Measurements from ENCODE around the gene PHF5A.

DNA sequence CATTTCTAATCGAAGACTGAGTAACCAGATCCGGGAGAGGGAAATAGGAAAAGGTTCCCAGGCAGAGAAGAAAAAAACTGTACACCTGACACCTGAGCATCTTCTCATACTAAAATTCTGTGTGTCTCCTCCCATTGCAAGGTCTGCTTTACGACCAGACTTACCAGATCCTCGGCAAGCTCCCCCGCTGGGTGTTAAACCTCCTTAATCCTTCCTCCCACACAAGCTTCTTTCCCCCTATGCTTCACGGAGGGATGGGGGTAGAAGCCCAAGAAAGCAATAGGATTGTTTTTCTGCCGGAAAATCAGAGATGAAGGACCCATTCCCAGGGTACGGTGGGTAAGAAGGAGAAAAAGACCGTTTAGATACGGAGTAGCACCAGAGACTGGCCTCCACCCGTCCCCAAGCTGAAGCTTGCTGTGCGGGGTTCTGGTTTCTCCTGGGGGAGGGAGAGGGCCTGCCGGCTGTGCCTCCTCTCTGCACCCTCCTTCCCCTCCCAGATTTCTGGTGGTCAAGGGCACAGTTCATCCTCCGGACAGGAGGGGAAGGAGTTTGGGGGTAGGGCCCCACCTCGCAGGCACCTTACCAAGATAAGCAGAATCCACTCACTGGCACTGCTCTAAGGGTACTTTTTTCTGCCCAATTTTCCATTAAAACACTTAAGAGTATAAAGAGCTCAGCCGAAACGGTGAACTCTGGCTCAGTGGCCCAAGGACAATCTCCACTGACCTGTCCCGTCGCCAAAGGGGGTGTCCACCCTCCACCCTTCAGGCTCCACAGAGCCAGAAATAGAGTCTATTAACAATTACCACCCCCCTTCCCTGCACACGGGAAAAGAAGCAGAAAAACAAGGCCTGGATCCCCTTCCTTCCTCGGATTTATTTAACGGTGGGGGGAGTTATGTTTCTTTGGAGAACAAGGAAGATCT is 23.1 kb downstream of the PHF5A start:
- TF ChIP-seq CTCF (IDR thresholded peaks at IDR 0.05) (peak in 1 of 6 experiments; percentile 3), POLR2A (IDR thresholded peaks at IDR 0.05) (no peak)

Data from adrenal gland (tissue), 5 donors.